Stimulated activated naive CD8-positive, alpha-beta T cell treated with anti-CD3 and anti-CD28 coated beads, Interleukin-15, amount 100 ng/mL, for 72 hours (primary cell): ENCODE data around the gene VASH1.
"Not testable (repeated sequence)": the region's sequence is repeated elsewhere in the genome, so short reads cannot be mapped to it uniquely, and the experiment has no call there.

Experiments used
- ATAC-seq: fragments of 150-1000 bp; cut with Tn5 transposase; 2 replicates; pipeline ENCODE4 v1.10.0; 2021; ENCODE audit warnings: mild to moderate bottlenecking, moderate library complexity
- DNase-seq, 2 donors: peaks; one replicate each; pipeline ENCODE4 v3.0.0; 2021 to 2022
- H3K27ac Mint-ChIP-seq, 2 donors: one replicate each; pipeline ENCODE4 v1.8.0; 2022; ENCODE audit warnings: mild to moderate bottlenecking in 2 of 2, mixed read lengths in 2 of 2, moderate library complexity in 2 of 2
- H3K27me3 Mint-ChIP-seq: one replicate; pipeline ENCODE4 v1.8.0; 2022; ENCODE audit warnings: mixed read lengths
- H3K4me1 Mint-ChIP-seq: one replicate; pipeline ENCODE4 v1.8.0; 2022; ENCODE audit warnings: mild to moderate bottlenecking, mixed read lengths
- H3K4me3 Mint-ChIP-seq, 2 donors: one replicate each; pipeline ENCODE4 v1.8.0; 2022; ENCODE audit warnings: mild to moderate bottlenecking in 2 of 2, mixed read lengths in 2 of 2, moderate library complexity in 1 of 2
- H3K9me3 Mint-ChIP-seq, 2 donors: one replicate each; pipeline ENCODE4 v1.8.0; 2022; ENCODE audit warnings: mixed read lengths in 2 of 2

VASH1 gene

GRCh38 chr14:76727901-76728300, 33.4 kb upstream of the VASH1 start:
- Mint-ChIP-seq H3K4me3 (no peak overlapping the region), H3K4me1 (no peaks in the 10 kb centered on the region), H3K9me3 (no peaks in the 10 kb centered on the region), H3K27me3 (peaks cover 29% of the 10 kb centered on the region), H3K27ac (no peak overlapping the region)
- DNase-seq (no peak), ATAC-seq (no peak)

- H3K4me3 Mint-ChIP-seq = no peak overlapping the region
- ATAC-seq = no peak
- H3K27ac Mint-ChIP-seq = no peak overlapping the region
Observed at GRCh38 chr14:76729258-76729657, 32.0 kb upstream of the VASH1 start.

GRCh38 chr14:76729953-76730505, 31.2 kb upstream of the VASH1 start:
- DNase-seq = no peak
- Mint-ChIP-seq H3K4me1 (no peaks in the 10 kb centered on the region), H3K4me3 (no peak overlapping the region), H3K27me3 (peaks cover 19% of the 10 kb centered on the region), H3K9me3 (peaks cover 0 to 6% of the 10 kb centered on the region in 2 donors), H3K27ac (no peak overlapping the region)
- ATAC-seq = no peak

More at GRCh38 chr14:76729258-76729657, 32.0 kb upstream of the VASH1 start:
- no peak for DNase-seq
- H3K27me3 Mint-ChIP-seq = peaks cover 27% of the 10 kb centered on the region
- H3K4me1 Mint-ChIP-seq = no peaks in the 10 kb centered on the region
- no peaks in the 10 kb centered on the region for H3K9me3 Mint-ChIP-seq

- not testable (repeated sequence) for H3K4me3 Mint-ChIP-seq, H3K27ac Mint-ChIP-seq, ATAC-seq, H3K9me3 Mint-ChIP-seq, DNase-seq, H3K4me1 Mint-ChIP-seq
- peaks cover 16% of the 10 kb centered on the region for H3K27me3 Mint-ChIP-seq
Observed at GRCh38 chr14:76734501-76734900, 26.8 kb upstream of the VASH1 start.

GRCh38 chr14:76736514-76736913, 24.8 kb upstream of the VASH1 start:
- Mint-ChIP-seq H3K27me3 (peaks cover 24% of the 10 kb centered on the region), H3K4me3 (no peak overlapping the region), H3K9me3 (peaks cover 8 to 22% of the 10 kb centered on the region in 2 donors), H3K27ac (no peak overlapping the region), H3K4me1 (no peaks in the 10 kb centered on the region)
- DNase-seq = no peak
- no peak for ATAC-seq

GRCh38 chr14:76741074-76741473, 20.2 kb upstream of the VASH1 start:
- no peak overlapping the region for H3K27ac Mint-ChIP-seq
- peaks cover 8 to 23% of the 10 kb centered on the region in 2 donors for H3K9me3 Mint-ChIP-seq
- peaks cover 6% of the 10 kb centered on the region for H3K4me1 Mint-ChIP-seq
- ATAC-seq (no peak), DNase-seq (no peak)
- H3K4me3 Mint-ChIP-seq = no peak overlapping the region
- peaks cover 38% of the 10 kb centered on the region for H3K27me3 Mint-ChIP-seq

GRCh38 chr14:76742185-76742584, 19.1 kb upstream of the VASH1 start:
- DNase-seq = no peak
- Mint-ChIP-seq H3K4me1 (peaks cover 6% of the 10 kb centered on the region), H3K4me3 (no peak overlapping the region), H3K27ac (no peak overlapping the region), H3K27me3 (peaks cover 27% of the 10 kb centered on the region), H3K9me3 (peaks cover 9 to 23% of the 10 kb centered on the region in 2 donors)
- no peak for ATAC-seq

GRCh38 chr14:76742966-76743365, 18.3 kb upstream of the VASH1 start:
- Mint-ChIP-seq H3K9me3 (peaks cover 12 to 23% of the 10 kb centered on the region in 2 donors), H3K27ac (no peak overlapping the region), H3K4me3 (no peak overlapping the region), H3K27me3 (peaks cover 25% of the 10 kb centered on the region), H3K4me1 (peaks cover 6% of the 10 kb centered on the region)
- no peak for DNase-seq
- no peak for ATAC-seq

- ATAC-seq = no peak
Observed at GRCh38 chr14:76752744-76753143, 8.5 kb upstream of the VASH1 start.

GRCh38 chr14:76753541-76754198, 7.6 kb upstream of the VASH1 start:
- Mint-ChIP-seq H3K27ac (no peak overlapping the region), H3K9me3 (no peaks in the 10 kb centered on the region), H3K4me3 (no peak overlapping the region), H3K27me3 (peaks cover 9% of the 10 kb centered on the region), H3K4me1 (no peaks in the 10 kb centered on the region)
- DNase-seq (no peak), ATAC-seq (no peak)

More at GRCh38 chr14:76752744-76753143, 8.5 kb upstream of the VASH1 start:
- H3K4me1 Mint-ChIP-seq = no peaks in the 10 kb centered on the region
- no peak for DNase-seq
- peaks cover 1% of the 10 kb centered on the region for H3K27me3 Mint-ChIP-seq
- no peak overlapping the region for H3K4me3 Mint-ChIP-seq
- no peaks in the 10 kb centered on the region for H3K9me3 Mint-ChIP-seq
- no peak overlapping the region for H3K27ac Mint-ChIP-seq

- Mint-ChIP-seq H3K9me3 (no peaks in the 10 kb centered on the region), H3K27me3 (peaks cover 18% of the 10 kb centered on the region), H3K4me3 (no peak overlapping the region), H3K4me1 (no peaks in the 10 kb centered on the region), H3K27ac (no peak overlapping the region)
- ATAC-seq = no peak
- DNase-seq = no peak
Observed at GRCh38 chr14:76754586-76754985, 6.7 kb upstream of the VASH1 start.

- ATAC-seq = no peak
- Mint-ChIP-seq H3K9me3 (no peaks in the 10 kb centered on the region), H3K4me3 (no peak overlapping the region), H3K4me1 (peaks cover 2% of the 10 kb centered on the region), H3K27ac (no peak overlapping the region), H3K27me3 (peaks cover 30% of the 10 kb centered on the region)
- no peak for DNase-seq
Observed at GRCh38 chr14:76755610-76756370, 5.5 kb upstream of the VASH1 start.

GRCh38 chr14:76756371-76756750, 4.9 kb upstream of the VASH1 start:
- DNase-seq = no peak
- no peaks in the 10 kb centered on the region for H3K9me3 Mint-ChIP-seq
- ATAC-seq = no peak
- H3K4me1 Mint-ChIP-seq = peaks cover 7% of the 10 kb centered on the region
- no peak overlapping the region for H3K27ac Mint-ChIP-seq
- H3K27me3 Mint-ChIP-seq = peaks cover 35% of the 10 kb centered on the region
- H3K4me3 Mint-ChIP-seq = no peak overlapping the region

- Mint-ChIP-seq H3K4me1 (peaks cover 23% of the 10 kb centered on the region), H3K4me3 (no peak overlapping the region), H3K27ac (no peak overlapping the region), H3K27me3 (peaks cover 56% of the 10 kb centered on the region), H3K9me3 (no peaks in the 10 kb centered on the region)
- ATAC-seq (no peak), DNase-seq (no peak)
Observed at GRCh38 chr14:76759589-76759988, 1.7 kb upstream of the VASH1 start.

- H3K27me3 Mint-ChIP-seq = peaks cover 56% of the 10 kb centered on the region
- peaks cover 23% of the 10 kb centered on the region for H3K4me1 Mint-ChIP-seq
- H3K27ac Mint-ChIP-seq = no peak overlapping the region
Observed at GRCh38 chr14:76760331-76761135, 735 bp upstream of the VASH1 start.

More at GRCh38 chr14:76760331-76761135, 735 bp upstream of the VASH1 start:
- DNase-seq (no peak), ATAC-seq (no peak)
- Mint-ChIP-seq H3K4me3 (peak overlapping the region; percentile 71 to 85), H3K9me3 (no peaks in the 10 kb centered on the region)
